NCI-H446 treated with DMSO at 0.1 percent for 48 hours (cell line): ENCODE data around the gene LLGL1.
"Not testable (repeated sequence)": the region's sequence is repeated elsewhere in the genome, so short reads cannot be mapped to it uniquely, and the experiment has no call there.

Source experiments
- DNase-seq: peaks from one replicate; lab custom pipeline; 2025; lab: John Stamatoyannopoulos, UW

The LLGL1 gene

DNA sequence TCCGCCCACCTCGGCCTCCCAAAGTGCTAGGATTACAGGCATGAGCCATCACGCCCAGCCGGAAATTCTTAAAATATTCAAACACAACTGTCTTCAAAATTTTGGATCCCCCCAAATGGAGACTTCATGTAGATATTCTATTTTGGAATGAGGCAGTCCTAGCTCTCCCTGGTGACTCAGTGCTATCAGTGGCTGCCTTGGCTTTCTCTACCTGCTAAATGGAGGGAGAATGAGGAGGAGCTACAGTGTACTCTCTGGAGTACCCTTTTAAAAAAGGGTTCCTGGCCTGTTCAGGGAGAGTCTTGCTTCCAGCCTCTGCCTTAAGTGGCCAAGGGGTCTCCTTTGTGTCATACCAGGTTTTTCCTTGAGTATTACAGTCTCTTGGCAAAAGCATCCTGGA is 31.0 kb upstream of the LLGL1 start:
- DNase-seq, result no peak

DNA sequence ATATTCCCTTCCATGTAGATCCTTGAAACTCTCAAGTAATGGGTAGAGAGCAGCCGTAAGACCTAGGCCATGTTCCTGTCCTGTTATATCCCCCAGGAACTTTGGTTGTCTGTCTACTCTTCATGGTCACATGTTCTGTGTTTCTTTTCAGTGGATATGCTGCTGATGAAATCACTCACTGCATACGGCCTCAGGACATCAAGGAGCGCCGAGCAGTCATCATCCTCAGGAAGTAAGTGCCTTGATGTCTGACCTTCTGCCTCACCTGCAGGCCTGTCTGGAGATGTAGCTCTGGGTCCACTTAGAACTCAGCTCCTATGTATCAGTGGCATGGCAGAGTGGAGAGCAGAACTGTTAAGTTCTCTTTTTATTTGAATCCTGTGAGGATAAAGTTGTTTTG is 30.6 kb upstream of the LLGL1 start:
- no peak for DNase-seq

DNA sequence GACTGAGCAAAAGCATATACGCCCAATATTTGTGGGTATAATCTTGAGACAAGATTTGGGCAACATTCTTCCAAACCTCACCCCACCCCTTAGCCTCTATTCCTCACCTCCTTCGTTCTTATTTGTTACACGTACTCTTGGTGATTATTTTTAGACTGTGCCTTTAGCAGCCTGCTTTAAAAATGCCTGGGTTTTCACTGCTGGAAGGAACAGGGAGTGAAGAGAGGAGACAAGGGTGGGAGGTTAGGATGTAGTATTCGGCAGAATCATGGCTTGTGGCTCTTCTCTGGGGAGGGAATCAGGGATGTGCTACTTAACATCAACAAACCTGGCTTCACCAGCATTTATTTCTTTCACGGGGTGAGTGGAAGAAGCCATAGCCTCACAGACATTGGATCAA is 30.2 kb upstream of the LLGL1 start:
- DNase-seq, result no peak

DNA sequence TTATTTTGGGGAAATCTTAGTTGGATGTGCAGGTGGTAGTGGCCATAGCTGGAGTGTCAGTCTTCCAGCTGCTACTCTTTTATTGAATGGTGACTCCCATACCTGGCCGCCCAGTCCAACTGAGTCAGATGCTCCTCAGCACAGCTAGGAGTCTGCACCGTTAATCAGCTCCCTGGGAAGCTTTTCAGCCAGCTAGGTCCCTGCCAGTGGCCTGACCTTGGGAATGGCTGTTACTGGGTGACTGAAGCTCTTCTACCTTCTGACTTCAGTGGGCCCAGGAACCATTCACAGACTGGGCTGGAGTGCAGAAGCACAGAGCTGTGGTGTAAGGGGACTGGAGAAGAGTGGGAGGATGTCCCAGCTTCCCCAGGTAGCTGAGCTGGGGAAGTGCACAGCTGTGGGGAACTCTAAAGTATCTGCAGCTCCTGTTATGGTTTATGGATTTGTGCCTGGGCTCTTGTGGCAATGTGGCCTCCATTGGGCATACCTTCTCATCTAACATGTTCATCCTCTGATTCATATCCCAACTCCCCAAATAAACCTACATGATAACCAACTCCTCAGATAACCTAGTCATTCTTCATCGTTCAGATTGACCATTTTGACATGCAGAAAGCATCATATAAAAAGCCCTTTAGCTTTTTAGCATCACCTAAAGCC is 27.8 kb upstream of the LLGL1 start:
- no peak for DNase-seq

DNA sequence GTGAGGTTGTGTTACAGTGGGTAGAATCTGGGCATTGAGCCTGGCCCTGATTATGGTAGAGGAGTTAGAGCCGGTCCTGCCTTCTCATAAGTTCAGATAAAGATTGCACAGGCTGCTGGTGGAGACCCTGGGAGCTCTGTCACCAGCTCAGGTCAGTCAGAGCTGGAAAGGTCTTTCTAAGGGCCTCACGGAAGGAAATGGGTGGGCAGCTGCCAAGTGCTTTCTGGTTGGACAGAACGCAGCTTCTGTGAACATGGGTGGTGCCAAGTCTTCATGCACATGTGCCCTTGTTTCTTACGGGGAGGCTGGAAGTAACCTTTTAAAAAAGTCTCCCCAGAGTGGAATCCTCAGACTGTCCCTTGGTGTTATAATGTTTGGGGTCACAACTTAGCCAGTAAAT is 26.9 kb upstream of the LLGL1 start:
- no peak for DNase-seq

DNA sequence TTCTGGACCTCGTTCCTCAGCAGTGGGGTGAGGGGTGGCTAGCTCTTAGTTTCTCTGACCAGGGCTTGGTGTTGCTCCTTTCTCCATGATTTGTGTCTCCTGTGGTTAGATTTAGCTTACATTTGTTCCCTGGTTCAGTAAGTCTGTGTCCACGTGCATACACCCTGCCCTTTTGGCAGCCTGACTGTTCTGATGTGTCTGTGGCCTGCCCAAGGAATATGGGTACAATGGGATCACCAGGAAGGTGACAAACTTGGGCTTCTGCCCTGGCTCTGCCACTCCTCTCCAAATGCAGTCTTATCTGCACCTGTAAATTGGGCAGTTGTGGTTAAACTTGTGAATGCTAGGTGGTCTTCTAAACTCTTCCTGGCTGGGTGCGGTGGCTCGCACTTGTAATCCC is 24.3 kb upstream of the LLGL1 start:
- DNase-seq, result no peak

DNA sequence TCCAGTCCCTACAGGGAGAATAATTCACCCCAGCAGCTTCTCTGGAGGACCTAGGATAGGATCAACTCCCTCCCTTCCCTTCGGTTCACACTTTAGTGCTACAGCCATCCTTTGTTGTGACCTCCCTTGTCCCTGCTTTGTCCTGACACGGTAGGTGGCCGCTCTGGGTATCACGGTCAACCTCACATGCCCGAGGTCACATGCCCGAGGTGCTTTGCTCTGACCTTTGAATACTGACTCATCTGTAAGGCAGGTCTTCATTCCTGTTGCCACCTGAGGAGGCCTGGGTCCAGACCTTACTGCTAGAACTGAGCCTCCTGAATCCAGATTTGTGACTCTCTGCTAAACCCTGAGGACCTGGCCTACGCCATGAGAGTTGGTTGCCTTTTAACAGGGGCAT is 22.1 kb upstream of the LLGL1 start:
- no peak for DNase-seq

DNA sequence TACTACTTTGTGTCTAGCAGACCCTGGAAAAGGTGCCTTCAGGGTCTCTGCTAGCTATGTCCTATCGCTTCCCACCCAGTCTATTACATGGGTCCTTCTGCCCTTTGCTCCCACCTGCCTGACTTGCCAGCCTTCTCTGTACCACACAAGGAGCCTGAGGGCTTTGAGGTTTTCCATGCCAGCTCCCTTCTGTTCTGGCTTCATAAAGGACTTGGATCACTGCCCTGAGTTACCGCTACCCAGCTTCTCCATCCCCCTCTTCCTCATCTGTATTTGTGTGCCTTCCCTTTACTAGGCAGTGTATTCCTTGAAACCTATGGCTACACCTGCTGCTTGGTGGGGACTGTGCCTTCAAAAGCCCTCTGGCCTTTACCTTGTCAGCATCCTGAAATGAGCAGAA is 19.6 kb upstream of the LLGL1 start:
- DNase-seq, result no peak

DNA sequence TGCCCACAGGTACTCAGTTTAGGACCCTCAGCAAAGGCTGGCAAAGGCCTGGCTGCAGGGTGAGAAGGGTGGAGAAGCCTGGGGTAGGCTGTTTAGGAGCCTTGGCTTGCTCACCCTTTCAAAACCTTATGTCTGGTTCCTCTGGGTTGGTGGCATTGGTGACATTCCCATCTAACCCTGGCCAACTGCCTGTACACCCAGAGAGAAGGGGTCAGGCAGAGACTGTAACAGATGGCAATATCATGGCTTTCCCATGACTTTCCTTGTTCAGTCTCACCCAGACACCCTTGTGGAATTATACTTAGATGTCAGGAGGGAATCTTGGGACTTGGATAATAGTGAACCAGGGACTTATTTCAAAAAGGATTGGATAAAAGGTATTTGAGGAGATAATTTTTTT is 18.5 kb upstream of the LLGL1 start:
- no peak for DNase-seq

DNA sequence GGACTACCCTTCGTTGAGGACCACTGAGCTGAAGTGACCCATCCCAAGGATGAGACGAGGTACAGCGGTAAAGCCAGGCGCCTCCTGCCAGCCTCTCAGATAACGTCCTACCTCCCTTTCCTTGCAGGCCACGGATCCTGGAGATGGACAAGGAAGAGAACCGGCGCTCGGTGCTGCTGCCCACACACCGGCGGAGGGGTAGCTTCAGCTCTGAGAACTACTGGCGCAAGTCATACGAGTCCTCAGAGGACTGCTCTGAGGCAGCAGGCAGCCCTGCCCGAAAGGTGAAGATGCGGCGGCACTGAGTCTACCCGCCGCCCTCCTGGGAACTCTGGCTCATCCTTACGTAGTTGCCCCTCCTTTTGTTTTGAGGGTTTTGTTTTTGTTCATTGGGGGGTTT is 17.3 kb upstream of the LLGL1 start:
- DNase-seq, result no peak

DNA sequence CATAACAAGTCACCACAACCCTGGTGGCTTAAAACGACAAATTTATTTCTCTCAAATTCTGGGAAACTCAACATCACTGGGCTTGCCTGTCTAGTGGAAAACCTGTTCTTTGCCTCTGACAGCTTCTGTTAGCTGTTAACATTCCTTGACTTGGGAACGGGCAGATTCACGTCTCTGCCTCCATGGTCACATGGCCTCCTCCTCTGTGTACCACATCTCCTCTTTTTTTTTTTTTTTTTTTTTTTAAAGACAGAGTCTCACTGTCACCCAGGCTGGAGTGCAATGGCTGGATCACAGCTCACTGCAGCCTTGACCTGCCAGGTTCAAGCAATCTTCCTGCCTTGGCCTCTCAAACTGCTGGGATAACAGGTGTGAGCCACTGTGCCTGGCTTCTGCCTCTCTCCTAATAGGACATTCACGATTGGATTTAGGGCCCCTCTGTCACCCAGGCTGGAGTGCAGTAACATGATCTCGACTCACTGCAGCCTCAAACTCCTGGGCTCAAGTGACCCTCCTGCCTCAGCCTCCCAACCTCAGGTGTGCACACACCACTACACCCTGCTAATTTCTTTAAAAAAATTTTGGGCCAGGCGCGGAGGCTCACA is 11.7 kb upstream of the LLGL1 start:
- DNase-seq, result no peak

DNA sequence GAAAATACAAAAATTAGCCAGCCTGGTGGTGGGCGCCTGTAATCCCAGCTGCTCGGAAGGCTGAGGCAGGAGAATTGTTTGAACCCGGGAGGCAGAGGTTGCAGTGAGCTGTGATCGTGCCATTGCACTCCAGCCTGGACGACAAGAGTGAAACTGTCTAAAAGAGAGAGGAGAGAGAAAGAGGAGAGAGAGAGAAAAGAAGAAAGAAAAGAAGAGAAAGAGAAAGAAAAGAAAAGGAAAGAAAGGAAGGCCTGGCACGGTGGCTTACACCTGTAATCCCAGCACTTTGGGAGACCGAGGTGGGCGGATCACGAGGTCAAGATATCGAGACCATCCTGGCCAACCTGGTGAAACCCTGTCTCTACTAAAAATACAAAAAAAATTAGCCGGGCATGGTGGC is 8.5 kb upstream of the LLGL1 start:
- not testable (repeated sequence) for DNase-seq

DNA sequence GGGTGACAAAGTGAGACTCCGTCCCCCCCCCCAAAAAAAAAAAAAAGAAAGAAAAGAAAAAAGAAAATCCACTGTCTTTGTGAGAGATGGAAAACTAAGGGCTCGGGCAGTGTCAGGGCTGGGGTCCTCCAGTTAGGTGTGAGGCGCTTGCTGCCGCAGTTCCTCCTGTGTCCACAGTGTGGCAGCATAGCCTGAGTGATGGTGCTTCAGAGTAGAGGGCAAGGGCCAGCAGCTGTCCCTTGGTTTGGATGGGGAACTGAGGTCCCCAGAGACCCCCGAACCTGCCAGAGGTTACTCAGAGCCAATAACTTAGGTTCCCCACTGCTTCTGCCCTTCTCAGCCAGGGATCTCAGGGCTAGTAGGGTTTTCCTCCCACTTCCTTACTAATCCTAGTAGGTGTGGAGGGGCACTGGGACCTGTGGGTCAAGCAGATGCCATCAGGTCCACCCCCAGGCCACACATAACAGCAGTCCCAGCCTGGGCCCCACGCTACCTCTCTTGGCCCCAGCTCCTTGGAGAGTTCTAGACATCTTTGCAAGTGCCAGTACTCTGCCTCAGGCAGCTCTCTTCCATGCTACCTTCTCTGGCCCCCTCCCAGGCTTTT is 7.9 kb upstream of the LLGL1 start:
- DNase-seq, result peak; percentile 2

DNA sequence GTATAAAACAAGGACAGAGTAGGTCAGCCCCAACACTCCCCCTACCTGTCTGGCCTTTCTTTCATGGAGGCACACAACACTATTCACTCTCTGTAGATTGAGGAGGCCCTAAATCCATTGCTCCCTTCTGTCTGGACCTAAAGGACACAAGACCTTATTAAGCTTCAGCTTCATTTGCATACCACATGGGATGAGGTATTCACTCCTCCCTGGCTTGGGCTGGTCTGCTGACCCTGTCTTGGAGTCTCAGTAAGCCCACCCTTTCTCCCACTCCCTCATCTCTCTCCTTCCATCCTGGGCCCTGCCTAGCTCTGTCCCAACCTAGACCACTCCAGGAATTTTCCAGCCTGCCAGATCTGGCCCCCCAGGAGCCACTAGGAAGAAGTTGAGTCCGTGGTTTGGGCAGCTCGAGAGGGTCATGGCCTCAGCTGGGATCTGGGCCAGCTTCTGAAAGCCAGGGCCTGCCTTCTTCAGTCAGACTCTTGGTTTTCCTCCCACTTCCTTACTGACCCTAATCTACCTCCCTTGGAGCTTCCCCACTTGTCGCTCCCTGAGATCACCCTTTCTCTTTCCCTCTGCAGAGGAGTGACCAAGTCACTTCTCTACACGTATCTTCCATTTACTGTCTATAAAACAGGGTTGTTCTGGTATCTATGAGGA is 6.5 kb upstream of the LLGL1 start:
- no peak for DNase-seq

DNA sequence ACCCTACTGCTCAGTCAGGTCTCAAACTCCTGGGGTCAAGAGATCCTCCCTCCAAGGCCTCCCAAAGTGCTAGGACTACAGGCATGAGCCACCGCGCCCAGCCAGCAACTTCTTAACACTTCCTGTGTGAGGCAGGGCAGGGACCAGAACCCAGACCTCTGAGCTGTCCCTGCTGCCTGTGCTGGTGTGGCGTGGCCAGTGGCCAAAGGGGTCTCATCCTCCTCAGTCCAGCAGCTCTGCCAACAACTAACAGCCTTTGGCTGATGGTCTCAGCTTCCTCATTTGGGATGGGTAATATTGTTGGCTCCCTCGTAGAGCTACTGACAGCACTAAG is 1.4 kb upstream of the LLGL1 start:
- DNase-seq, result no peak

DNA sequence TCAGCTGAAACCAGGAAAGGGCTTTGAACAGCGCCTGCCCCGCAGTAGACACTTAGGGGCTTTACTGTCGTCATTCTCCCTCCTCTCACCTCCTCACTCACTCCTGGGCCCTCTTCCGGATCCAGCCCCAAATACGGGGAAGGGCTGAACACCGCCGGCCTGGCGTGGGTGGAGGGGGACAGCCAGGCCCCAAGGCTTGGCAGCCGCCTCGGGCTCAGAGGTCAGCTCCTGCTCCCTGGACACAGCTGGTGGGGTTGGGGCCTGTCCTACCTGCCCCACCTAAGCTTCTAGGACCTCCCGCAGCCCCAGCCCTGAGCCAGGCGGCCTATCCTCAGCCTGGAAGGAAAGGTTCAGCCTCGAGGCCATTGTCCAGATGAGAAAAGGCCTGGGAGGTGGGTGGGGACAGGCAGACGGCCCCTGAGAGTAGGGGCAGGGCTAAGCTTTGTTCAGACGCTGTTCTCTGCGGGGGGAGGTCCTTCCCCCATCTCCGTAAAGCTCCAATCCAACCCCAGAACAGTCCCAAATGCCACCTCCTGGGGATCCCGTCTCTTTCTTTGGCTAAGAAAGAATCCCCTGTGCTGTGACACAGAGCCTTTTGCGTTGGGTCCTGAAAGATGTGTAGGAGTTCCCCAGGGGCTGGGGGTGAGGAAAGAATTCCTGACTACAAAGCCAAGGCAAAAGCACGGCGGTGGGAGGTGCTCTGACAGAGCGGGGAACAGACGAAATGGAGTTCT is 881 bp upstream of the LLGL1 start:
- DNase-seq, result no peak

DNA sequence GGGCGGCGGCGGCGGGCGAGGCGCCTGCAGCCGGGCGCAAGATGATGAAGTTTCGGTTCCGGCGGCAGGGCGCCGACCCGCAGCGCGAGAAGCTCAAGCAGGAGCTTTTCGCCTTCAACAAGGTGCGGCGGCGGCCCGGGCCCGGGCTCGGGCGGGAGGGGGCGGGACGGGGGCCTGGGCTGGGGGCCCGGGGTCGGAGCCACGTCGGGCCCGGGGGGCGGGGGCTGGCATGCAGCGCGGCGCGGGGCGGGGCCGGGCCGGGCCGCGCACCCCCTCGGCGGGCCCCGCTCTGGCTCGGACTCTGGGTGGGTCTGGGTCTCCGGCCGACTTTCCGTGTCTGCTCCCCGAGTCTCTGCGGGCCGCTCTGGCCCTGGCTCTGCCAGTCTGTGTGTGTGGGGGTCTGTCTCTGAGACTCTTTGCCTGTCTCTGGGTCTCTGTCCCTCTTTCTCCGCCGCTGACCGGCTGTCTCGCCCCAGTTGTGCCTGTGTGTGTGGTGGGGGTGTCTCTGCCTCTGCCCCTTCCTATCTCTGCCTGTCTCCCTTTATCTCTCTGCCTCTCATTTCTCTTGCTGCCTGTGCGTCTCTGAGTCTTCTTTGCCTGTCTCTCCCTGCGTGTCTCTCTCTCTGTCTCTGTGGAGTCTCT is 328 bp downstream of the LLGL1 start:
- DNase-seq, result no peak

DNA sequence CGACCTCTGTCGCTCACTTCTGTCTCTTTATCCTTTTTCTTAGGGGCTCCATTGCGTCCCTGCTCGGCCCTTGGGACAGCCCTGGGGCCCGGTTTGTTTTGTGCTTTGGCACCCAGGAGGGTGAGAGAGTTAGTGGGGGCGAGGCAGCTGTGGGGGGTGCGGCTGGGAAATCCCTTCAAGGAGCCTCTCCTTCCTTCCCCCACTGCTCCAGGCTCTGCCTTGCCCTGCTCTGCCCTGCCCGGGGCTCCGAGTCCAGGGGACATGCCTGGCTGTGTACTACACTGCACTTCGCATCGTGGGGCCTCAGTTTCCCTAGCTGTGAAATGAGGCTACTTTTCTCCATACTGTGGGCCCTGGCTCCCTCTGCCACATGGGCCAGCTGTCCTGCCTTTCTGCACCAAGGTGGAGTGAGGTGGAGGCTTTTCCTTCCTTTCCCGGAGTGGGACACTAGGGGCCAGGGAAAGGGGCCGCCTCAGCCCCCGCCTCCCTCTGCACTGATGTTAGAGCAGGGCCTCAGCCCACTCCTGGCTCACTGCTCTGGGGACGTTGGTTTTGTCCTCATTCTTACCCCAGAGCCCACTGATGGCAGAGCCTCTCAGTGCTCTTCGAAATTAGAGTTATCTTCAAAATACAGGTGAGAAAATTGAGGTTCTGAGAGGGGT is 980 bp downstream of the LLGL1 start:
- DNase-seq, result no peak

DNA sequence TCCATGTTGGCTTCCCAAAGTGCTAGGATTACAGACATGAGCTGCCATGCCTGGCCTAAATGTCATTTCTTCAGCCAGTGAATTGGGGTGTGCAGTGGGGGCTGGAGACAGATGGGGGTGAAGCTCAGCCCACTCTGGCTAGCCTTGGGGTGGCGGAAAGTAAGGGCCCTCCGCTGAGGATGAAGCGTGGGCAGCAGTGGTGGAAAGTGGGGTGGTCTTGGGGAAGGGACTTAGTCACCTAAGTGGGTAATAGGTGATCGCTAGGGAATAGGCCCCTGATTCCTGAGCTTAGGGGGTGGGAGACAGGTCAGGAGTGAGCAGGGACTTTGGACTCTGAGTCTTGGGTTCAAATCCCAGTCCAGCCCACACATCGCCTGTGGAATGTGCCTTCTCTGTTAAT is 2.2 kb downstream of the LLGL1 start:
- no peak for DNase-seq

DNA sequence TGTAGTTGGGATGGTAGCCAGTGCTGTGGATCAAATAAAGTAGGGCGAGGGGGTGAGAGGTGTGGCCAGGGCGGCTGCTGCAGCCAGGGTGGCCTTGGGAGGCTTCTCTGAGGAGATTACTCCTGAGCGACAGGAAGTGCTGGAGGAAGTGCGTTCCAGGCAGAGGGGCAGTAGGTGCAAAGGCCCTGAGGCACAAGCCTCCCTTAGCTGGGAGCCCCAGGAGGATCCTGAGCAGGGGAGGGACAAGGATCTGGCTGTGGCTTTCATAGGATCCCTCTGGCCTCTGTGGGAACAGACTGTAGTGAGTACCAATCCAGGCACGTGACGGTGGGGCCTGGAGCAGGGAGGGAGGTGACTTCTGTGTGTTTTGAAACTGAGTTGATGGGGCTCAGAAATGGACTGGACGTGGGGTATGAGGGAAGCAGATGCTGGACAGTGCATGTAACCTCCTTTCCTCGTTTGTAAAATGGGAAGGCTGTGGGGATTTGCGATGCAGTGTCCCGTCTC is 2.8 kb downstream of the LLGL1 start:
- no peak for DNase-seq

DNA sequence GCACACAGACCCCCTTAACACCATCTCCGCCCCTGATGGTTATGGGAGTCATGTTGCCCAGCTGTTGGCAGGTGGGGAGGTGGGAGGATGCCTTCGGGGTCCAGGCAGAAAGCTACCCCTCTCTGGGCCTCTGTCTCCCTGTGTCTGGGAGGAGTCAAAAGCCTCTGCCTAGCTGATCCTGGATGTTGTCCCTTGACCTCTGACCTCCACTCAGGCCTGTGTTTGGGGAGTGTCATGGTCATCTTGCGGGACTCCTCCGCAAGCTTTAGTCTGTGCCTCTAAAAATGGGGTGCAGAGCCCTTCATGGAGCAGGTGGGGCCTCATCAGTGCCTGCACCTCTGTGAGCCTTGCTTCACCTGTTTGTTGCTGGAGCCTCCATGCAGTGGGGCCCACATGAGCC is 3.8 kb downstream of the LLGL1 start:
- no peak for DNase-seq

DNA sequence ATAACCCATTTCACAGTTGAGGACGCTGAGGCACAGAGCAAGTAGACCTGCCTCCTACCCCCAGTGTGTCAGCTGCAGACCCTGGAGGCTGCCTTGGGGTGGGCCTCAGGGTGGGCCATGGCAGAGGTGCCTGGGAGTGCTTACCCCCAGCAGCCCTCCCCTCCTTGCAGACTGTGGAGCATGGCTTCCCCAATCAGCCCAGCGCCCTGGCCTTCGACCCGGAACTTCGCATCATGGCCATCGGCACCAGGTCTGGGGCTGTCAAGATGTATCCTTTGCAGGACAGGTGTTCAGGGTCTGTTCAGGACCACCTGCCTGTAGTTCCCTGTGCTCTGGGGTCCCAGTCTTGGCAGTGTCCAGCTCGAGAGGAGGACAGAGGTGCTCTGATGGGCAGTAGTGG is 4.3 kb downstream of the LLGL1 start:
- no peak for DNase-seq
